Neural progenitor cell (in vitro differentiated cells): ENCODE results near the gene SLFNL1.

Source experiments
- EZH2 ChIP-seq: fragments of 200-600 bp; sonication (generic); IDR thresholded peaks from 2 replicates; pipeline ENCODE4 v1.6.1; 2017; ENCODE audit warnings: antibody characterized with exemption, mild to moderate bottlenecking, moderate library complexity
- EZH2phosphoT487 ChIP-seq: fragments of 200-600 bp; sonication (generic); IDR thresholded peaks from 2 replicates; pipeline ENCODE4 v1.6.1; 2017; ENCODE audit warnings: antibody characterized with exemption
- TF ChIP-seq, protein P1 (sequence below): fragments of 200-600 bp; sonication (generic); IDR thresholded peaks from 2 replicates; pipeline ENCODE4 v1.5.1; 2017; ENCODE audit warnings: antibody characterized with exemption, mild to moderate bottlenecking

DNA sequence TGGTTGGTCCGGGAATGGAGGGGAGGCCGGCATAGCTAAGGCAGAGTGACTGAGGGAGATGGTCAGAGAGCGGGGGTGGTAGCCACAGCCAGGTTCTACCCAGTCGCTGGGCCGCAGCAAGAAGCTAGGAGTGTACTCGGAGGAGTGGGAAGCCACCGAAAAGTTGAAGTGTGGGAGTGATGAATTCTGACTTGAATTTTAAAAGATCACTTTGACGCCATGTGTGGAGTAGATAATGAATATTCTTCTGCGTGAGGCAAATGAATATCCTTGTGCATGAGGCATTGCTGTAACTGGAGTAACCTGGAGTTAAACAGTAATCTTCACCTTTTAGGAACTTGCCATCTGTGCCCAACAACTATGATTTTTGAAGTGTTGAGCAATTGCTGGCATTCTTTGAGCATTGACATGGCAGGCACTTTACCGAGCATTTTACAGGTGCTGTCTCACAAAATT lies 35.2 kb downstream of the SLFNL1 start:
- TF ChIP-seq EZH2phosphoT487 (no peak), EZH2 (no peak)
- TF ChIP-seq, protein P1, sequence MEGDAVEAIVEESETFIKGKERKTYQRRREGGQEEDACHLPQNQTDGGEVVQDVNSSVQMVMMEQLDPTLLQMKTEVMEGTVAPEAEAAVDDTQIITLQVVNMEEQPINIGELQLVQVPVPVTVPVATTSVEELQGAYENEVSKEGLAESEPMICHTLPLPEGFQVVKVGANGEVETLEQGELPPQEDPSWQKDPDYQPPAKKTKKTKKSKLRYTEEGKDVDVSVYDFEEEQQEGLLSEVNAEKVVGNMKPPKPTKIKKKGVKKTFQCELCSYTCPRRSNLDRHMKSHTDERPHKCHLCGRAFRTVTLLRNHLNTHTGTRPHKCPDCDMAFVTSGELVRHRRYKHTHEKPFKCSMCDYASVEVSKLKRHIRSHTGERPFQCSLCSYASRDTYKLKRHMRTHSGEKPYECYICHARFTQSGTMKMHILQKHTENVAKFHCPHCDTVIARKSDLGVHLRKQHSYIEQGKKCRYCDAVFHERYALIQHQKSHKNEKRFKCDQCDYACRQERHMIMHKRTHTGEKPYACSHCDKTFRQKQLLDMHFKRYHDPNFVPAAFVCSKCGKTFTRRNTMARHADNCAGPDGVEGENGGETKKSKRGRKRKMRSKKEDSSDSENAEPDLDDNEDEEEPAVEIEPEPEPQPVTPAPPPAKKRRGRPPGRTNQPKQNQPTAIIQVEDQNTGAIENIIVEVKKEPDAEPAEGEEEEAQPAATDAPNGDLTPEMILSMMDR = no peak
